Left lung (tissue), 10 donors: Measurements from ENCODE around the gene LITAF. TPM values are rescaled to one million over a fixed set of nuclear protein-coding genes. Genes with fewer than 3 reads are reported as not detected.

Experiments
- ATAC-seq: fragments of 200-7000 bp; cut with Tn5 transposase; one replicate; pipeline ENCODE4 v1.9.1; 2020; ENCODE audit warnings: moderate library complexity
- DNase-seq, 4 donors: peaks; one replicate each; pipeline ENCODE4 v3.0.0-alpha.2; 2013 to 2020
- H3K27ac ChIP-seq, 2 donors: fragments of 200-600 bp; sonication (generic) in 1 of 2; one replicate each; pipeline versions ENCODE4 v1.5.0 to v1.8.0; 2020 to 2021
- H3K27me3 ChIP-seq, 2 donors: fragments of 200-600 bp; sonication (generic) in 1 of 2; one replicate each; pipeline versions ENCODE4 v1.5.0 to v1.8.0; 2020 to 2021
- H3K36me3 ChIP-seq, 2 donors: fragments of 200-600 bp; sonication (generic) in 1 of 2; one replicate each; pipeline versions ENCODE4 v1.5.0 to v1.8.0; 2020 to 2021
- H3K4me1 ChIP-seq, 2 donors: fragments of 200-600 bp; one replicate each; pipeline ENCODE4 v1.8.0; 2021
- H3K4me3 ChIP-seq, 2 donors: fragments of 200-600 bp; sonication (generic) in 1 of 2; one replicate each; pipeline versions ENCODE4 v1.5.0 to v1.8.0; 2020 to 2021; ENCODE audit warnings: mild to moderate bottlenecking in 1 of 2
- H3K9me3 ChIP-seq, 2 donors: fragments of 200-600 bp; sonication (generic) in 1 of 2; one replicate each; pipeline versions ENCODE4 v1.5.0 to v1.8.0; 2020 to 2021
- CTCF ChIP-seq, 2 donors: fragments of 200-600 bp; sonication (generic) in 1 of 2; IDR thresholded peaks; one replicate each; pipeline versions ENCODE4 v1.5.0 to v1.8.0; 2021; ENCODE audit warnings: antibody characterized with exemption in 2 of 2
- intact Hi-C, 2 donors: fragments of 100-400 bp; cut with DNase I; formaldehyde crosslinking; loops; one replicate each; pipeline versions ENCODE4 v1.11.2 to v1.14.2; 2022
- polyA plus RNA-seq, 6 donors: library from polyadenylated mRNA; unstranded; fragments of 120-200 nt; gene quantifications; one replicate each; pipeline ENCODE4 v1.2.1, GENCODE V29; 2013; ENCODE audit not compliant: insufficient read length in 6 of 6
- total RNA-seq, 2 donors: library from RNA; stranded (reverse); fragmentation: NEBNext Ultra II Directional; extraction: Animal tissue kit (Norgen Biotek cat#: 25700); gene quantifications; one replicate each; pipeline ENCODE4 v1.2.1, GENCODE V29; 2021
- donor health status: DM: no; HTN: yes; CAD: no.
- donor health status: DM: no; HTN: no; CAD: no.

Gene LITAF
- total and polyA plus RNA-seq, 8 donors: 117 to 277 (median 125) TPM

- no peak overlapping the region for H3K27ac ChIP-seq
- no peak overlapping the region for H3K4me3 ChIP-seq
- intact Hi-C loops: no loop called here
- no peaks in the 10 kb centered on the region for H3K27me3 ChIP-seq
- ATAC-seq (no peak), DNase-seq (no peak)
- peaks cover 0 to 6% of the 10 kb centered on the region in 2 donors for H3K4me1 ChIP-seq
- peaks cover 0 to 36% of the 10 kb centered on the region in 2 donors for H3K36me3 ChIP-seq
- no peak for TF ChIP-seq CTCF (IDR thresholded peaks at IDR 0.05)
- H3K9me3 ChIP-seq: no peaks in the 10 kb centered on the region
Measured at GRCh38 chr16:11543661-11544393, 42.9 kb downstream of the LITAF start.

GRCh38 chr16:11542069-11542744 lies 44.5 kb downstream of the LITAF start:
- ATAC-seq (no peak), DNase-seq (no peak)
- Histone ChIP-seq H3K27me3 (no peaks in the 10 kb centered on the region), H3K9me3 (no peaks in the 10 kb centered on the region), H3K4me1 (peaks cover 0 to 6% of the 10 kb centered on the region in 2 donors), H3K27ac (no peak overlapping the region), H3K4me3 (no peak overlapping the region), H3K36me3 (peaks cover 0 to 20% of the 10 kb centered on the region in 2 donors)
- no peak for TF ChIP-seq CTCF (IDR thresholded peaks at IDR 0.05)
- intact Hi-C loops: no loop called here

GRCh38 chr16:11539641-11540050 lies 47.1 kb downstream of the LITAF start:
- intact Hi-C loops: loop anchor here in 1 of 2 donors (5.0 kb wide), 1 partner anchor 173 kb away; no protein-coding TSS in a partner anchor
- peak; percentile 34 for ATAC-seq
- no peaks in the 10 kb centered on the region for H3K36me3 ChIP-seq
- no peak overlapping the region for H3K4me3 ChIP-seq
- H3K4me1 ChIP-seq: peaks cover 0 to 6% of the 10 kb centered on the region in 2 donors
- DNase-seq: no peak
- H3K9me3 ChIP-seq: no peaks in the 10 kb centered on the region
- no peak overlapping the region for H3K27ac ChIP-seq
- TF ChIP-seq CTCF (IDR thresholded peaks at IDR 0.05): no peak
- H3K27me3 ChIP-seq: no peaks in the 10 kb centered on the region

- intact Hi-C loops: loop anchor here in 1 of 2 donors (5.0 kb wide), 1 partner anchor 173 kb away; no protein-coding TSS in a partner anchor
- no peak for TF ChIP-seq CTCF (IDR thresholded peaks at IDR 0.05)
- DNase-seq (no peak), ATAC-seq (no peak)
- Histone ChIP-seq H3K4me1 (peaks cover 0 to 6% of the 10 kb centered on the region in 2 donors), H3K27me3 (no peaks in the 10 kb centered on the region), H3K9me3 (no peaks in the 10 kb centered on the region), H3K27ac (no peak overlapping the region), H3K36me3 (no peaks in the 10 kb centered on the region), H3K4me3 (no peak overlapping the region)
Measured at GRCh38 chr16:11538880-11539279, 47.8 kb downstream of the LITAF start.
